ENCODE data around the gene TLN1. TPM values are rescaled to one million over a fixed set of nuclear protein-coding genes. Genes with fewer than 3 reads are reported as not detected.

TLN1 gene
- total RNA-seq, 4 donors from 2014 or later = 126 to 179 (median 152) TPM

DNA sequence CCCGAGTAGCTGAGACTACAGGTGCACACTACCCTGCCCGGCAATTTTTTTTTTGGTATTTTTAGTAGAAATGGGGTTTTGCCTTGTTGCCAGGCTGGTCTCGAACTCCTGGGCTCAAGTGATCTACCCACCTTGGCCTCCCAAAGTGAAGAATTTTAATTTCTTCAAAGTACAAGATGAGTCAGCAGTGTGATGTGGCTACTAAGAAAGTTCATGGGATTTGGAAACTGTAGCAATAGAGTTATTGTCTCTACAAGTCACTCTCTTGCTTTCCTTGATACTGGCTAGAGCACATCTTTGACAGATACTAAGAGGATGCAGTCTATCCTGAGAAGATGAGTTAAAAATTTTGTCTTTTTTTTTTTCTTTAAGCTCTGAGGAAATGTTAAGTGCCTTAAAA, 2.1 kb upstream of the TLN1 start:
- Histone ChIP-seq H3K27ac (no peak overlapping the region), H3K9me3 (no peaks in the 10 kb centered on the region), H3K27me3 (no peaks in the 10 kb centered on the region), H3K36me3 (peaks cover 42% of the 10 kb centered on the region), H3K4me3 (no peak overlapping the region), H3K4me1 (peaks cover 35% of the 10 kb centered on the region)
- no peak for DNase-seq (ENCODE audit: low spot score in 2 of 2)
- 91% methylated on average over 3 of the region's 3 CpGs for WGBS
- TF ChIP-seq, protein P1, sequence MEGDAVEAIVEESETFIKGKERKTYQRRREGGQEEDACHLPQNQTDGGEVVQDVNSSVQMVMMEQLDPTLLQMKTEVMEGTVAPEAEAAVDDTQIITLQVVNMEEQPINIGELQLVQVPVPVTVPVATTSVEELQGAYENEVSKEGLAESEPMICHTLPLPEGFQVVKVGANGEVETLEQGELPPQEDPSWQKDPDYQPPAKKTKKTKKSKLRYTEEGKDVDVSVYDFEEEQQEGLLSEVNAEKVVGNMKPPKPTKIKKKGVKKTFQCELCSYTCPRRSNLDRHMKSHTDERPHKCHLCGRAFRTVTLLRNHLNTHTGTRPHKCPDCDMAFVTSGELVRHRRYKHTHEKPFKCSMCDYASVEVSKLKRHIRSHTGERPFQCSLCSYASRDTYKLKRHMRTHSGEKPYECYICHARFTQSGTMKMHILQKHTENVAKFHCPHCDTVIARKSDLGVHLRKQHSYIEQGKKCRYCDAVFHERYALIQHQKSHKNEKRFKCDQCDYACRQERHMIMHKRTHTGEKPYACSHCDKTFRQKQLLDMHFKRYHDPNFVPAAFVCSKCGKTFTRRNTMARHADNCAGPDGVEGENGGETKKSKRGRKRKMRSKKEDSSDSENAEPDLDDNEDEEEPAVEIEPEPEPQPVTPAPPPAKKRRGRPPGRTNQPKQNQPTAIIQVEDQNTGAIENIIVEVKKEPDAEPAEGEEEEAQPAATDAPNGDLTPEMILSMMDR (IDR thresholded peaks at IDR 0.05) = no peak
- no peak for TF ChIP-seq EP300 (IDR thresholded peaks at IDR 0.05)
- TF ChIP-seq POLR2AphosphoS5 (IDR thresholded peaks at IDR 0.05) = no peak
- no peak for TF ChIP-seq POLR2A (IDR thresholded peaks at IDR 0.05)

DNA sequence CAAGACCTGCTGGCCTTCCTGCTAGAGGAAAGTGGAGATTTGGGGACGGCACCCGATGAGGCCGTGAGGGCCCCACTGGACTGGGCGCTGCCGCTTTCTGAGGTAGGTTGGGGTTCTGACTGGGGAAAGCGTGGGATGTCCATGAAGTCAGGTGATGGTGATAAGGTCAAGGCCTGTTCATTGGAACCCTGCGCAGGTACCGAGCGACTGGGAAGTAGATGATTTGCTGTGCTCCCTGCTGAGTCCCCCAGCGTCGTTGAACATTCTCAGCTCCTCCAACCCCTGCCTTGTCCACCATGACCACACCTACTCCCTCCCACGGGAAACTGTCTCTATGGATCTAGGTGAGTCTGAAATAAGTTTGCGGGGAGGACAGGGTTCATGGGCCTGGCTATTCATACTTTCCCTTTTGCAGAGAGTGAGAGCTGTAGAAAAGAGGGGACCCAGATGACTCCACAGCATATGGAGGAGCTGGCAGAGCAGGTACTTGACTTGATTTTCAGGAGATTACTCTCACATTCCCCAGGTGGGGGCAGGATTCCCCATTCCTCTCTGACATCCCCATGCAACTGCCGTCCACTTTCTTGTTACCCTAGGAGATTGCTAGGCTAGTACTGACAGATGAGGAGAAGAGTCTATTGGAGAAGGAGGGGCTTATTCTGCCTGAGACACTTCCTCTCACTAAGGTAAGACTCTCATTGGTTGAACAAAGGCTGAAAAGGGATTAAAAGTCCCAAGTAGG, 976 bp upstream of the TLN1 start:
- H3K36me3 ChIP-seq = peaks cover 30% of the 10 kb centered on the region
- H3K9me3 ChIP-seq = no peaks in the 10 kb centered on the region
- peak overlapping the region; percentile 65 for H3K4me3 ChIP-seq
- no peaks in the 10 kb centered on the region for H3K27me3 ChIP-seq
- DNase-seq (ENCODE audit: low spot score in 2 of 2) = no peak
- H3K27ac ChIP-seq = peak overlapping the region; percentile 96
- peaks cover 47% of the 10 kb centered on the region for H3K4me1 ChIP-seq
- 3% methylated on average over 7 of the region's 14 CpGs for WGBS
- TF ChIP-seq POLR2A (IDR thresholded peaks at IDR 0.05) (no peak), POLR2AphosphoS5 (IDR thresholded peaks at IDR 0.05) (no peak), EP300 (IDR thresholded peaks at IDR 0.05) (no peak)
- TF ChIP-seq, protein P1 (IDR thresholded peaks at IDR 0.05) = no peak

DNA sequence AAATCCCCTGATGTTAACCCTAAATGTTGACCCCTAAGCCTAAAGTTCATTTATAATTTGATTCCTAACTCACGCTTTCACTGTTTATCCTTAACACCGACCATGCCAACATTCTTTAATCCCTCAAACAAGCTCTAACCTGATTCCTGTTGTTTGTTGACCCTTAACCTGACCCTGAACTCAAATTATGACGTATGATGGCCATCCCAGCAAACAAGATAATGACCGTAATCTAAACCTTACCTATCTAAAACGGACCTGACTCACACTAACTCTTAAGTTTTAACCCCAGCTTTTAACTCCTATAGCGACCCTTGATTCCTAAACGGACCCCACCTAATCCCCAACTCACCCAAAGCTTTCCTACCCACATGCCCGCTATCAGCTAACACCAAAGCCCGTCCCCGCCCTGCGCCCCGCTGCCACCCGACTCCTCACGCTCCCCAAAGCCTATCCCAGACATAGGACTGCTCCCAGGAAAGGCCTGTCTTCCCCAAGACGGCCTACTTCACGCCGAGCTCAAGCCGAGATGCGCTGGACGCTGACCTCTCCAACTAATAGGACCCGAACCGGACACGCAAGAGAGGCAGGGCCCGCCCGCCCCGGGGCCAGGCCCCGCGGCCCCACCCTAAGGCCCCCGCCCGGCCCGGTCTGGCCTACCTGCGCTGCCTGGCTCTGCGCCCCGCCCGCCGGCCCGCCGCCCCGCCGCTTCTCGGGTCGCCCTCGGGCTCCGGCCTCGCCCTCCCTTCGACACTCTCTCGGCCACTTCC, 395 bp downstream of the TLN1 start:
- no peaks in the 10 kb centered on the region for H3K9me3 ChIP-seq
- DNase-seq (ENCODE audit: low spot score in 2 of 2) = peak in 1 of 2 donors; percentile 83
- H3K4me1 ChIP-seq = peaks cover 59% of the 10 kb centered on the region
- TF ChIP-seq EP300 (IDR thresholded peaks at IDR 0.05) = no peak
- TF ChIP-seq POLR2AphosphoS5 (IDR thresholded peaks at IDR 0.05) = no peak
- TF ChIP-seq, protein P1 (IDR thresholded peaks at IDR 0.05) = no peak
- peak in 1 of 2 donors; percentile 69 for TF ChIP-seq POLR2A (IDR thresholded peaks at IDR 0.05)
- H3K27me3 ChIP-seq = no peaks in the 10 kb centered on the region
- H3K27ac ChIP-seq = peak overlapping the region; percentile 96
- WGBS = under 1% methylated on average over 28 of the region's 47 CpGs
- H3K4me3 ChIP-seq = peak overlapping the region; percentile 65
- peaks cover 17% of the 10 kb centered on the region for H3K36me3 ChIP-seq

DNA sequence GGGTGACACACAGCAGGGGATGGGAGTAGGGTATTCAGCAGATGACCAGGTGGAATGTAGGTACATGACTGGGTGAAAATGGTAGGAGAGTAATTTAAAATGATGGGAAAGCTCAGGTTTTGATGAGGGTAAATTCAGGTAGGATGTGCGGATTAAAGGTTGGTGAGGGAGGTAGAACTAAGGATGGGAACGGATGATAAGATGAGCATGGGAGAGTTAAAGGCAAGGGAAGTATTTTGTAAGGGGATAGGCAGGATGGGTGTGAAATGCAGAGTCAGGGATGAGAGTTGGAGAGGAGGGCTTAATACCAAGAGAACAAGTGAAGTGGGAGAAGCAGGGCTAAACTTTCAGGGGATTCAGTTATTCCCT, 1.5 kb downstream of the TLN1 start:
- no peaks in the 10 kb centered on the region for H3K27me3 ChIP-seq
- TF ChIP-seq POLR2AphosphoS5 (IDR thresholded peaks at IDR 0.05) = no peak
- no peak for TF ChIP-seq EP300 (IDR thresholded peaks at IDR 0.05)
- TF ChIP-seq, protein P1 (IDR thresholded peaks at IDR 0.05) = no peak
- no peak for TF ChIP-seq POLR2A (IDR thresholded peaks at IDR 0.05)
- H3K4me1 ChIP-seq = peaks cover 59% of the 10 kb centered on the region
- peaks cover 13% of the 10 kb centered on the region for H3K36me3 ChIP-seq
- H3K4me3 ChIP-seq = peak overlapping the region; percentile 65
- peak overlapping the region; percentile 96 for H3K27ac ChIP-seq
- no peak for DNase-seq (ENCODE audit: low spot score in 2 of 2)
- 81% methylated on average over 2 of the region's 2 CpGs for WGBS
- no peaks in the 10 kb centered on the region for H3K9me3 ChIP-seq

All from suprapubic skin (tissue), 4 donors.